Measurements from ENCODE around the gene FYB1.
A peak's percentile ranks its signal among the peaks of the same experiment; 100 is the strongest.

Gene FYB1

DNA sequence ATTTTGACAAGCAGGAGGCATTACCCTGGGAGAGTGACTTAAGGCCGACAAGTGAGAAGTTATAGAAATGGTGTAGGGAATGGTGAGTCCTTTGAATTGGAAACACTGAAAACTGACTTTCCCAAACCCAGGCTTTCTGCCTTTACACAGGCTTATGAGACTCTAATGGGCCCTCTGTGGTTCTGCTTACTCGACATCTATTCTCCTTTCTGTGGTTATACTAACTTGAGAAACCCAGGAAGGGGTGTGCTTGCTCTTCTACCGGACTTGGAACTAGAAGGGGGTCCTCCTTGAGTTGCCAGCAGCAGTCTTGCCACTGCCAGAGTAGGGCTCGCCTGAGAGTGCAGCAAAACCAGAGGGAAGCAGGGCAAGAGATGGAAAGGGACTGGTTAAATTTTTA lies 63.3 kb downstream of the FYB1 start:
- DNase-seq, result no peak

DNA sequence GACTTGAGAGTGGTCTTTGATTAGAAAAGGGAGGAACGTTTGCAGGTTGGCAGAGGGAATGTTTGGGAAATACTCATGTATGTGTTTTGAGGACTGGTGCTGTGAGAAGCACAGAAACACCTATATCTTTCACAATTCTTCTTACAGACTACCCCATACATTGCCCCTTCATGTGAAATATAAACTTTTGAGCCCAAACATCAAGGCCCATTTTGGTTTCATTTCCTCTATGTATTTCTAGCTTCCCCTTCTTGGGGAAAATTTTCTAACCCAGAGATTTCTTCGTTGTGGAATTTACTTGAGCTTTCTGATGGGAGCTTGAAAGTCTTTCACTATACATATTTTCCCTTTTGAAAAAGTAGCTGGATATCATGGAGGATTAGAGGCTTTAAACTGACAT lies 67.6 kb downstream of the FYB1 start:
- DNase-seq, result no peak

DNA sequence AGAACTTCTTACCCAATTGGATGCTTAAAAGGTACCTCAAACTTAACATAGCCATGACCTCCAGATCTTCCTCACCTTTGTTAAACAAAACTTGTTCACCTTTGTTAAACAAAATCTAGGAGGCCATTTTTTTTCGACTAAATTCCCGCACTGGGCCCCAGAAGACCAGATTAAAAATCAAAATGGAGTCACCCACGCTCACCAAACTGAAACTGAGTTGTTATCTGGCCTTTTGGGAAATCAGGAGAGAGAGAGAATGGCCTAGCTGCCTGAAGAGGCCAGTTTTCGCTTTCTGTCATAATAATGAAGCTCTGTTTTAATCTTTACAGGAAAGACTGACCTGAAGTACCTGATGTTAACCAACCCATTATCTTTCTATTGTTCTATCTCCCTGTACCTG lies 69.4 kb downstream of the FYB1 start:
- DNase-seq, result no peak

- no peak for DNase-seq
Measured at GRCh38 chr5:39148983-39149534, 70.3 kb downstream of the FYB1 start.

DNA sequence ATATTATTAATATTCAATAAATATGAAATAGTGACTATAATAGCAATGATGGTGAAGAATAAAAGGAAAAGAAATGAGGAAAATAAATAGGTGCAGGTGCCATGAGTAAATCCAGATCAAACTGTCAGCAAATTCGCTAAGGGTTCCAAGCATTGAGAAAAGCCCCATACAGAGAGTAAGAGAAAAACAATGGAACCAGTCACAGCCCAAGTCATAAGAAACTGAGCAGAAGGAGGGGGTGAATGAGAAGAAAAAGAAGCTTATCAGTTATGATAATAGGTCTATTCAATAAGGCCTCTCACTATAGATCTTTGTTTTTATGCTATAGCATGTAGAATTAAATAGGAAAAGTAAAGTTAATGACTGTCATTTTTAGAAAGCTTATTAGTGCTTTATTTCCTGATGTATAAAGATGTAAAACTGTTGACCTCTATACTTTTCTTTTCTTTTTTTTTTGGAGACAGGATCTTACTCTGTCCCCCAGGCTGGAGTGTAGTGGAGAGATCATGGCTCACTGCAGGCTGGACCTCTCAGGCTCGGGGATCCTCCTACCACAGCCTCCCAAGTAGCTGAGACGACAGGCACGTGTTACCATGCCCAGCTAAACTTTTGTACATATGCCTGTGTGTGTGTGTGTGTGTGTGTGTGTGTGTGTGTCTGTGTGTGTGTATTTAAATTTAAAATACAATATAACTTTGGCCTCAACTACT lies 72.4 kb downstream of the FYB1 start:
- no peak for DNase-seq

DNA sequence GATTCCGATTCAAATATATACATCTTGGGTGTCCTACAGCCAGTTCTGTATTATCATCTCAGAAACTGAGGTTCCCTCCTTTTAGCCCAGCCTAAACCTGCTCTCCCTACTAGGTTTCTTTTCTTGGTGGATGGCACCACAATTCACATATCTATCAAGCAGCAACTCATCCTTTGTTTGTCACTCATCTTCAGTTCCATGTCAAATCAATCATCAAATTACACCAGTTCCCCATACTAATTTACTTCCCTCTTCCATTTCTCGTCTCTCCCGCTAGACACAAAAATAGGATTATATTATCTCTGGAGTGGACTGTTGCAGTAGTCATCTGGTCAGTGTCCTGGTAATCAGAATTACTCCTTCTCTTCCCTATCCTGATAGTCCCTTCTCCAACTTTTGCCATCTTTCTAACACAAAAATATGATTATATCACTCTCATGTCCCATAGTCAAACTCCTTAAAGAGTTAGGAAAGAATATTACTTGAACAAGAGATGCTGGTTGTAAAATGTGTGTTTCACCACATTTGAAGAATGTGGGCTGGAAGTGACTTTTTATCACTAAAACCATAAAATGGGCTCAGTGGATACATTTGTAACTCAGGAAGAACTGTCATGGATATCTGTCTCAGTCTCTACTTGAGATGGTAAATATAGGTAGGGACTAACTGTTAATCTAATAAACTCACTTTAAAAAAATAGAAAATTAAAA lies 76.1 kb downstream of the FYB1 start:
- DNase-seq, result no peak

GRCh38 chr5:39140558-39141168 lies 78.7 kb downstream of the FYB1 start:
- no peak for DNase-seq

- DNase-seq, result peak; percentile 78
Measured at GRCh38 chr5:39138892-39139291, 80.5 kb downstream of the FYB1 start.

DNA sequence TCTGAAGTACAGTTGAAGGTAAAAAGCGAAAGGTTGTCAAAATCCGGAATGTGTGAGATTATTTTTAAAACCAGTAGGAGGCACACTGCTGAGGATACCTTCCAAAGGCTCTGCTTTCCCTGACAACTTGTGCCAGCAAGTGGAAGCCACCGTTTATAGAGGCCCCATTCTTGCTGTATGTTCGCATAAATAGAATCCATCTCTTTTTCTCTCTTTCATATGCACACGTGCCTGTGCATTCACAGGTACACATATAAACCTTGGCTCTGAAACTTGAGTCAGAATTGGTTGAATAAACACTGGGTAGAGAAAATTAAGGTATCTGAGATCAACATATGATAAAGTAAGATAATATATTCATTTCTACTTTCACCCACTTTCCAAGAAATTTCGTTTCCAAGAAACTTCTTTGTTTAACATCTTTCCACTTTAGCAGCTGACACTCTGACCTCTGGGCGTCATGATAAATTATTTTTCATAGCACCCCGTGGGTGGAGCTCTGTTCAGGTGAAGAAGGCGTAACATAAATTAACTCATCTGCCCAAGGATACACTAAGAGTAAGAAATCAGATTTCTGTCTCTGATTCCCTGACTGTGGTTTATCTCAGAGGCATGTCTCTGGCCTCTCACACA lies 81.4 kb downstream of the FYB1 start:
- DNase-seq, result no peak

DNA sequence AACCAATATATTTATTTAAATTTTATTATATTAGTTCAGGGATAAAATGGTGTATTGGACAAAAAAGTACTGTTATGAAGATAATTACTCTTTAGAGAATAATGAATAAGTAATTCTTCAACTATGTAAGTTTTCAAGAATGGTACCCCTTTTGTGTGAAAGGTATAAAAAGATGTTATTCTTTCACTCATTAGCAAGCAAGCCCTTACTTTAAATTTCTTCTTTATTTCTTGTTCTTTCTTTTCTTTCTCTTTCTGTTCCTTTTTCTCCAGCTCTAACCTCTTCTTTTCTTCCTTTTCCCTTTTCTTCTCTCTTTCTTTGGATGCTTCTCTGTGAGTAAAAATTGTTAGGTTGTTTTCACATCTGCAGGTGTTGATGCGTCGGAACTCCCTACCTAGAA lies 82.0 kb downstream of the FYB1 start:
- no peak for DNase-seq

- DNase-seq, result no peak
Measured at GRCh38 chr5:39132792-39133191, 86.6 kb downstream of the FYB1 start.

DNA sequence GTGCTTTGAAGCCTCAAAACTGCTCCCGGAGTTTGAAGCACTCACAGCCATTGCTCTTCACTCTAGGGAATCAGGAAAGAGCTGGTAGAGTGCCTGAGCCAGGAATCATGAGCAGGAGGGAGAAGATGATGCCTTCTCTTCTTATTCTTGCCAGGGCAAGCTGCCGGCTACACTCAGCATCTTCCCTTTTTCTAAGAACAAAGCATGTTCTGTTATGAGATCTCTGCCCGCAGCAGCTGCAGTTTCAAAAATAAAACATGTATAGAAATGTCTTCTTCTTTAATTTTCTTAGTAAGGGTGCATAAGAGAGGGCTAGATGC lies 87.3 kb downstream of the FYB1 start:
- DNase-seq, result no peak

DNA sequence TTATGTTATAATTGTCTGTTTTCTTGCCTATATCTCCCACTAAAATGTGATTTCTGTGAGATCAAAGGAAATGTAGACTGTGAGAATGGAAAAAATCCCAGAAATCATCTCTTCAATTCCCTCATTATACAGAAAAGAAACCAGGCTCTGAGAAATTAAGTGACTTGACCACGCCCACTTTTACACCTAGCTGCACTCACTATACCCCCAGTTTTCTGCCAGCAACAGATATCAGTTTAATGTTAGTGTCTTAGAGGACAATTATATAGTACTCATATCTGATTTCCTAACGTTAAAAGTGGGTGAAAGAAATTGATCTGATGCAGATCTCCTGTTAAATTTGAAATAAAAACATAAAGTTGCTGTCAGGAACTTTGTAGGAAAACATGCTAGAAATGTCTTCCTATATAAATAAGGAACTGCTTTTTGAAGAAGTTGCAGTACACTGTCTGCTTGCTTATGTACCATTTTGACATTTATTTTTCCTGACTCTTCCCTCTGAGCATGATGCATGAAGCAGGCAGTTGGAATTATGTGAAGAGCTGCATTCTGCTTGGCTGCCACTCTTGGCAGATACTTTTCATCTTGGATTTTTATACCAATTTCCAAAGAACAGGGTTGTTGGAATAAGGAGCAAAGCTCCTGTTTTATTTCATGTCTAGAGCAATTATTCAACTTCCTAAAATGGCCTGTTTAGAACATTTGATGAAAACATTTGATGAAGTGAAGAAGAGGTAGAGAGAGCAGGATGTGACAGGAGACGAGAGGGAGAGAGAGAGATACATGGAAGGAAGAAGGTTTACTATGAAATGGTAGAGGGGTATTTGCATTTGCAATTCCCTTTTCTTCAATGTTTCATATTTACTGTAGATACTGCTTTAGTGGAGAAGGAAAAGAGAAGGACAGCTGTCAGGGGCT lies 87.9 kb downstream of the FYB1 start:
- no peak for DNase-seq

GRCh38 chr5:39130716-39131115 lies 88.6 kb downstream of the FYB1 start:
- no peak for DNase-seq

GRCh38 chr5:39121922-39122321 lies 97.4 kb downstream of the FYB1 start:
- no peak for DNase-seq

GRCh38 chr5:39121315-39121714 lies 98.0 kb downstream of the FYB1 start:
- DNase-seq, result no peak

- no peak for DNase-seq
Measured at GRCh38 chr5:39120052-39120420, 99.3 kb downstream of the FYB1 start.

- DNase-seq, result no peak
Measured at GRCh38 chr5:39119404-39120051, 99.8 kb downstream of the FYB1 start.

- no peak for DNase-seq
Measured at GRCh38 chr5:39118638-39119037, 100.7 kb downstream of the FYB1 start.

DNA sequence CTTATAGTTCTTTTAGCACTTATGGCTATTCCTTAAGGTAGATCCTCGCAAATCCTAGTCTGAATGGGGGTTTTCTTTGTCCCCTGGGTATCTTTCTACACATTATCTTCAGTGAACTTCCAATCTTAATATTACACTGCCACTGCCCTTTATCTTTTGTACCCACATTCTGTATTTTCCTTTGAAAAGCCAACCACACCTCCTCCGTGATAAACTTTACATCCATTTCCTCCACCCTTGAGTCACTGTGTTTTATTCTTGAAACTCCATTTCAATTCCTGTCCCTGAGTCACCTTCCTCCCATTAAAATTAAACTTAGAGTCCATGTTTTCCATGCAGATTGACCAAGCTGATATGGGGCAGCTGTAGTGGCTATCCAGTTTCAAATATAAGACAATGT lies 102.0 kb downstream of the FYB1 start:
- no peak for DNase-seq

DNA sequence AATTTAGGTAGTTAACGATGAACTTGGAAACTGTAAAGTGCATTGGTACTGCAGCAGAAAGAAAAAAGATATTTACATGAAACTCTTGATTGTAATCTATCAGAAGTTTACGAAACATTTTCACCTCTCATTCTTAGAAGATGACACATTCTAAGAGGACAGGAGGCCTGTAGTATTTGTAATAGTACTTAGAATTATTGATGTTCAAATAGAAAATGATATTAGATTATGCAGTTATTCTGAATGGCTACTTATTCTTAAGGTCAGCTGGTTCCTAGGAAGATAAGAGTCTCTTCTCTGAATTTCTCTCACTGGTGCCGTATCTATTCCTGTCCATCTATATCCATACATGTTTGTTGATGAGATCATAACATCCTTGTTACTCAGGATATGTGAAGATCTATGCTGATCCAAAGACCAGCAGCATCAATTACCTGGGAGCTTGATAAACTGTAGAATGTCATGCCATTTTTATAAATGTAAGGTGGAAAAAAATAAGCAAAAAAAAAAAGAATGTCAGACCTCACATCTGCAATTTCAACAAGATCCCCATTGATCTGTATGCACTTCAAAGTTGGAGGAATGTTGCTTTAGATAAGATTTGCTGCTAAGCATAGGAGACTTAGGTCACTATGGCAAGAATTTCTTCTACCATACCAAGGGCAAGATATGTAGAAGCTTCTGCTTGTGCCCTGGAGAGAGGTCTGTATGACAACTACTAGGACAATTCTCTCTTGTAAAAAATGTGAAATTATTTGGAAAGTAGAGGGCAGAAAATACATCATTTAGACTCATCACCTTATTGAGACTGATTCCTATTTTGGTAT lies 102.8 kb downstream of the FYB1 start:
- no peak for DNase-seq
